ENCODE data around the gene SLC38A1. TPM values are rescaled to one million over a fixed set of nuclear protein-coding genes. Genes with fewer than 3 reads are reported as not detected.

SLC38A1 gene
- total RNA-seq, 3 donors from 2014 or later = 7.8 to 219 (median 101) TPM

DNA sequence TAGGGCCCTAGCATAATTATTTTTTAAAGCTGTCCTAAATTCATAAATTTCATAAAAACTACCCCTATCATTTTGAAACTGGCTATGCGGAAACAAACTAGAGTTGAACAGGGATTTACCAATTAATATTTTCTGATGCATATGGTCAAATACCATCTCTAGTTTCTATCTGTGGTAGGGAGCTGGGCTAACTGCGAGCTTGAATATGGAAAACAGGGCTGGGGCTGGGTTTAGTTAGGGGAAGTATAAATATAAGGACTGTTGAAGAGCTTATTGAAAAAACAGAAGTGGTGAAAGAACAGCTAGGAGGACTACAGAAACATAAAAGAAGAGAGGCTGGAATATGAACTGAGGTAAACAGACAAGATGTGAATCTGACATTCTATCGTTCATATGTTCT lies 91.8 kb downstream of the SLC38A1 start:
- Histone ChIP-seq H3K9me3 (no peaks in the 10 kb centered on the region), H3K4me3 (no peak overlapping the region), H3K36me3 (no peaks in the 10 kb centered on the region), H3K4me1 (no peaks in the 10 kb centered on the region), H3K27me3 (no peaks in the 10 kb centered on the region), H3K27ac (no peak overlapping the region)
- DNase-seq (ENCODE audit: low spot score in 2 of 2) = no peak
- intact Hi-C loops (cut with DNase I; ENCODE audit: low total_unique reads) = no loop called here
- no peak for TF ChIP-seq POLR2AphosphoS5 (IDR thresholded peaks at IDR 0.05)
- TF ChIP-seq POLR2A (IDR thresholded peaks at IDR 0.05) = no peak
- TF ChIP-seq, protein P1, sequence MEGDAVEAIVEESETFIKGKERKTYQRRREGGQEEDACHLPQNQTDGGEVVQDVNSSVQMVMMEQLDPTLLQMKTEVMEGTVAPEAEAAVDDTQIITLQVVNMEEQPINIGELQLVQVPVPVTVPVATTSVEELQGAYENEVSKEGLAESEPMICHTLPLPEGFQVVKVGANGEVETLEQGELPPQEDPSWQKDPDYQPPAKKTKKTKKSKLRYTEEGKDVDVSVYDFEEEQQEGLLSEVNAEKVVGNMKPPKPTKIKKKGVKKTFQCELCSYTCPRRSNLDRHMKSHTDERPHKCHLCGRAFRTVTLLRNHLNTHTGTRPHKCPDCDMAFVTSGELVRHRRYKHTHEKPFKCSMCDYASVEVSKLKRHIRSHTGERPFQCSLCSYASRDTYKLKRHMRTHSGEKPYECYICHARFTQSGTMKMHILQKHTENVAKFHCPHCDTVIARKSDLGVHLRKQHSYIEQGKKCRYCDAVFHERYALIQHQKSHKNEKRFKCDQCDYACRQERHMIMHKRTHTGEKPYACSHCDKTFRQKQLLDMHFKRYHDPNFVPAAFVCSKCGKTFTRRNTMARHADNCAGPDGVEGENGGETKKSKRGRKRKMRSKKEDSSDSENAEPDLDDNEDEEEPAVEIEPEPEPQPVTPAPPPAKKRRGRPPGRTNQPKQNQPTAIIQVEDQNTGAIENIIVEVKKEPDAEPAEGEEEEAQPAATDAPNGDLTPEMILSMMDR (IDR thresholded peaks at IDR 0.05) = no peak

DNA sequence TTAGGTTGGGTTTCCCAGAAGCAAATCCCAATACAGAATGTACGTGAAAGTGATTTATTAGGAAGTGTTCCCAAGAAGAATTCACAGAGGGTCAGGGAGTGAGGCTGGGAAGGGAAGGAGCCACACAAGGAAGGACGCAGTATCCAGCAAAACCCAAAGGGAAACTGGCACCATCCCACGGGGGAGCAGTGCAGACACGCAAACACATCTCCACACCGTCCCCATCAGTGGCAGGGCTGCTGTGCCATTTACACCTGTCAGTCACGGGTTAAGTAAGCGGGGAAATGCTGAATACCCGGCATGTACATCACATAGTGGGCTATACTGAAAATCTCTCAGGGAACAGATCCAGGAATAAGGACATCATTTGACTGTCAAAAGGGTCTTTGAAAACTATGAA lies 93.9 kb downstream of the SLC38A1 start:
- DNase-seq (ENCODE audit: low spot score in 2 of 2) = no peak
- intact Hi-C loops (cut with DNase I; ENCODE audit: low total_unique reads) = no loop called here
- H3K27ac ChIP-seq = no peak overlapping the region
- H3K4me1 ChIP-seq = no peaks in the 10 kb centered on the region
- TF ChIP-seq, protein P1 (IDR thresholded peaks at IDR 0.05) = no peak
- TF ChIP-seq POLR2A (IDR thresholded peaks at IDR 0.05) = no peak
- no peak overlapping the region for H3K4me3 ChIP-seq
- no peaks in the 10 kb centered on the region for H3K27me3 ChIP-seq
- no peaks in the 10 kb centered on the region for H3K9me3 ChIP-seq
- no peaks in the 10 kb centered on the region for H3K36me3 ChIP-seq

DNA sequence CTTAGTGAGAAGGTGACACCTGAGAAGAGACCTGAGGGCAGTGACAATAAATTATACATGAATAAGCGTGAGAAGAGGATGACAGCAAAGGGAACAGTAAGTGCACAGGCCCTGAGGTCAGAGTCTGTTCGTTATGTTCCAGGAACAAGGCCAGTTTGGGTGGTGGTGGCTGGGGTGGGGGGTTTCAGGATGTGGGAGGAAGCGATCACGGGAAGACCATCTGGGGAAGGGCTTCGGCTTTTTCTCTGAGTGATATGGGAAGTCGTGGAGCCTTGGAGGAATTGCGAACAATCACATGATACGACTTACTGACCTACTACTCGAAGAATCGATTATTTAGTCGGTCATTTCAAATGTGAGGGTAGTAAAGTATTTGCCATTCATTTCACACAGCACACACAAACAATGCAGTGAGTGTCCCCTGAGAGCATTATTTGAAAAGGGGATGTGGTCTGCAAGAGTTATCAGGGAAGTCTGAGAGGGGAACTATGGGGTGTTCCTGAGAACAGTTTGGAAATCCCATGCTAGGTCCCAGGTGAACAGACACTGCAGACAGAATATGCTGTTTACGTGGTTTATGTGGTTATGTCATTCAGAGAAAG lies 94.7 kb downstream of the SLC38A1 start:
- DNase-seq (ENCODE audit: low spot score in 2 of 2) = no peak
- H3K27ac ChIP-seq = no peak overlapping the region
- H3K9me3 ChIP-seq = no peaks in the 10 kb centered on the region
- no peak overlapping the region for H3K4me3 ChIP-seq
- no peaks in the 10 kb centered on the region for H3K27me3 ChIP-seq
- intact Hi-C loops (cut with DNase I; ENCODE audit: low total_unique reads) = no loop called here
- H3K4me1 ChIP-seq = no peaks in the 10 kb centered on the region
- no peak for TF ChIP-seq POLR2A (IDR thresholded peaks at IDR 0.05)
- no peaks in the 10 kb centered on the region for H3K36me3 ChIP-seq

GRCh38 chr12:46168426-46168825 lies 100.4 kb downstream of the SLC38A1 start:
- intact Hi-C loops (cut with DNase I; ENCODE audit: low total_unique reads) = no loop called here
- no peak for TF ChIP-seq POLR2AphosphoS5 (IDR thresholded peaks at IDR 0.05)
- no peak for TF ChIP-seq POLR2A (IDR thresholded peaks at IDR 0.05)
- TF ChIP-seq, protein P1 (IDR thresholded peaks at IDR 0.05) = no peak
- Histone ChIP-seq H3K9me3 (no peaks in the 10 kb centered on the region), H3K4me1 (no peaks in the 10 kb centered on the region), H3K4me3 (no peak overlapping the region), H3K27me3 (no peaks in the 10 kb centered on the region), H3K36me3 (no peaks in the 10 kb centered on the region), H3K27ac (no peak overlapping the region)
- no peak for DNase-seq (ENCODE audit: low spot score in 2 of 2)

- H3K27ac ChIP-seq = no peak overlapping the region
- no peaks in the 10 kb centered on the region for H3K4me1 ChIP-seq
- H3K36me3 ChIP-seq = no peaks in the 10 kb centered on the region
- no peak overlapping the region for H3K4me3 ChIP-seq
- no peak for TF ChIP-seq POLR2A (IDR thresholded peaks at IDR 0.05)
- TF ChIP-seq POLR2AphosphoS5 (IDR thresholded peaks at IDR 0.05) = no peak
- TF ChIP-seq, protein P1 (IDR thresholded peaks at IDR 0.05) = no peak
- no peaks in the 10 kb centered on the region for H3K9me3 ChIP-seq
- no peaks in the 10 kb centered on the region for H3K27me3 ChIP-seq
- DNase-seq (ENCODE audit: low spot score in 2 of 2) = no peak
- intact Hi-C loops (cut with DNase I; ENCODE audit: low total_unique reads) = no loop called here
These were observed 101.4 kb downstream of the SLC38A1 start for GRCh38 chr12:46167412-46167811.

GRCh38 chr12:46165191-46165590 lies 103.7 kb downstream of the SLC38A1 start:
- intact Hi-C loops (cut with DNase I; ENCODE audit: low total_unique reads) = no loop called here
- no peaks in the 10 kb centered on the region for H3K9me3 ChIP-seq
- H3K4me1 ChIP-seq = no peaks in the 10 kb centered on the region
- no peaks in the 10 kb centered on the region for H3K36me3 ChIP-seq
- H3K4me3 ChIP-seq = no peak overlapping the region
- H3K27ac ChIP-seq = no peak overlapping the region
- TF ChIP-seq POLR2A (IDR thresholded peaks at IDR 0.05) (no peak), POLR2AphosphoS5 (IDR thresholded peaks at IDR 0.05) (no peak)
- TF ChIP-seq, protein P1 (IDR thresholded peaks at IDR 0.05) = no peak
- DNase-seq (ENCODE audit: low spot score in 2 of 2) = no peak
- H3K27me3 ChIP-seq = no peaks in the 10 kb centered on the region
